HG02642 (cell line): ENCODE results near the gene ARHGAP29.

Experiments
- ATAC-seq: cut with Tn5 transposase; IDR thresholded peaks from one replicate; pipeline ENCODE4 v1.9.1; 2021; ENCODE audit warnings: mild to moderate bottlenecking; ENCODE audit not compliant: unreplicated experiment, poor library complexity

The ARHGAP29 gene

GRCh38 chr1:94237291-94238226 is at the start of gene ARHGAP29:
Gene ARHGAP29 (minus strand): TSS chr1:94237584. CDS start chr1:94231611, 5,973 bp downstream.
- peak; percentile 92 for ATAC-seq

- no peak for ATAC-seq
Measured at GRCh38 chr1:94286864-94287437, 49.6 kb upstream of the ARHGAP29 start.

GRCh38 chr1:94285031-94285654 is 47.8 kb upstream of the ARHGAP29 start:
- ATAC-seq, result no peak

- no peak for ATAC-seq
Measured at GRCh38 chr1:94284476-94284875, 47.1 kb upstream of the ARHGAP29 start.

GRCh38 chr1:94283462-94283861 is 46.1 kb upstream of the ARHGAP29 start:
- no peak for ATAC-seq

- no peak for ATAC-seq
Measured at GRCh38 chr1:94282143-94282711, 44.8 kb upstream of the ARHGAP29 start.

GRCh38 chr1:94281361-94282142 is 44.2 kb upstream of the ARHGAP29 start:
- no peak for ATAC-seq

GRCh38 chr1:94280541-94280940 is 43.2 kb upstream of the ARHGAP29 start:
- no peak for ATAC-seq

GRCh38 chr1:94279462-94279861 is 42.1 kb upstream of the ARHGAP29 start:
- no peak for ATAC-seq

GRCh38 chr1:94279038-94279437 is 41.7 kb upstream of the ARHGAP29 start:
- no peak for ATAC-seq

- no peak for ATAC-seq
Measured at GRCh38 chr1:94276988-94277434, 39.6 kb upstream of the ARHGAP29 start.

GRCh38 chr1:94275083-94275482 is 37.7 kb upstream of the ARHGAP29 start:
- no peak for ATAC-seq

GRCh38 chr1:94274561-94274960 is 37.2 kb upstream of the ARHGAP29 start:
- ATAC-seq, result no peak

GRCh38 chr1:94273111-94273510 is 35.7 kb upstream of the ARHGAP29 start:
- no peak for ATAC-seq

GRCh38 chr1:94272388-94272787 is 35.0 kb upstream of the ARHGAP29 start:
- ATAC-seq, result no peak

- ATAC-seq, result no peak
Measured at GRCh38 chr1:94271373-94271772, 34.0 kb upstream of the ARHGAP29 start.

GRCh38 chr1:94270801-94271203 is 33.4 kb upstream of the ARHGAP29 start:
- ATAC-seq, result no peak

GRCh38 chr1:94269921-94270320 is 32.5 kb upstream of the ARHGAP29 start:
- no peak for ATAC-seq

- ATAC-seq, result no peak
Measured at GRCh38 chr1:94265906-94266305, 28.5 kb upstream of the ARHGAP29 start.

GRCh38 chr1:94265011-94265422 is 27.6 kb upstream of the ARHGAP29 start:
- no peak for ATAC-seq
